ENCODE data around the gene STXBP5. TPM values are rescaled to one million over a fixed set of nuclear protein-coding genes. Genes with fewer than 3 reads are reported as not detected.

The STXBP5 gene
- total RNA-seq, 2 experiments from 2014 or later = 21.0 to 22.5 TPM

DNA sequence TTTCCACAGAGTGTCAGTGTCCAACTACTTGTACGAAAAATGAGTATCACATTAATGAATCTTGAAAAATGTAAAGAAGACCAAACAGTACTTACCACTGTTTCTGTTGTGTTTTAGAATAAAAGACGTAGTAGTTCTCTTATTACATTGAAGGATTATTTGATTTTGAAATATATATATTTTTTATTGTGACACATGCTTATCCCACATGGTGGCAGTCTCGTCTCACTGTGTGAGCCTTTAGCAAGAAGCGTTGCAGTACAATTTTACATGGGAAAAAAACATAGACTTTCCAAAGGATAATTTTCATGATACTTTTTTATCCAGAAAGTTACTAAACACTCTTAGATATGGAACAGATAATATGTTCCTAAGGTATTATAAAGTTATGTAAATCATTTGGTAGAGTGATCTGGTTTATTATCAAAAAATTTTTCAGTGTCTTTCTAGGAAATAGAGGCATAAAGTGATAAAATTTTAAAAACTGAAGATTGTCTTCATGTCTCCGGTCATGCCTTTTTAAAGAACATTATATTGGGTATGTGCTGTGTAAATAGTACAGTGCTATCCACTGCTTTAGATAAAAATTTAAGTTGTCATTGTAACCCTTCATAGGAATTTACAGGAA, 186.8 kb downstream of the STXBP5 start:
- DNase-seq = no peak
- Histone ChIP-seq H3K9me3 (ENCODE audit: control insufficient read depth in 1 of 2, insufficient read depth in 1 of 2, low read length in 2 of 2) (no peaks in the 10 kb centered on the region), H3K4me1 (ENCODE audit: insufficient read depth, low read length) (no peaks in the 10 kb centered on the region), H3K36me3 (ENCODE audit: insufficient read depth, low read length) (no peaks in the 10 kb centered on the region), H3K4me3 (ENCODE audit: low read length) (no peak overlapping the region), H3K27ac (ENCODE audit: low read depth in 1 of 2, low read length in 2 of 2) (no peak overlapping the region), H3K27me3 (ENCODE audit: control insufficient read depth in 1 of 2, insufficient read depth in 2 of 2, low read length in 2 of 2) (no peaks in the 10 kb centered on the region)
- intact Hi-C loops (cut with DNase I, micrococcal nuclease) = loop anchor here in 1 of 2 experiments (2.0 kb wide), 1 partner anchor 776 kb away; no protein-coding TSS in a partner anchor
- ChIA-PET CTCF (no interaction called here), POLR2A (interaction anchor here (0.6 kb wide), 1 partner anchor 9 kb away, joined by 3 read pairs; no protein-coding TSS in a partner anchor)
- H3K4me1 Mint-ChIP-seq (ENCODE audit: low read depth) = peaks cover 4% of the 10 kb centered on the region
- no peak for ATAC-seq (ENCODE audit: poor library complexity)
- no peaks in the 10 kb centered on the region for H3K27me3 Mint-ChIP-seq
- H3K36me3 Mint-ChIP-seq (ENCODE audit: low read depth) = peaks cover 7% of the 10 kb centered on the region
- no peak overlapping the region for H3K27ac Mint-ChIP-seq
- TF ChIP-seq, protein P1, sequence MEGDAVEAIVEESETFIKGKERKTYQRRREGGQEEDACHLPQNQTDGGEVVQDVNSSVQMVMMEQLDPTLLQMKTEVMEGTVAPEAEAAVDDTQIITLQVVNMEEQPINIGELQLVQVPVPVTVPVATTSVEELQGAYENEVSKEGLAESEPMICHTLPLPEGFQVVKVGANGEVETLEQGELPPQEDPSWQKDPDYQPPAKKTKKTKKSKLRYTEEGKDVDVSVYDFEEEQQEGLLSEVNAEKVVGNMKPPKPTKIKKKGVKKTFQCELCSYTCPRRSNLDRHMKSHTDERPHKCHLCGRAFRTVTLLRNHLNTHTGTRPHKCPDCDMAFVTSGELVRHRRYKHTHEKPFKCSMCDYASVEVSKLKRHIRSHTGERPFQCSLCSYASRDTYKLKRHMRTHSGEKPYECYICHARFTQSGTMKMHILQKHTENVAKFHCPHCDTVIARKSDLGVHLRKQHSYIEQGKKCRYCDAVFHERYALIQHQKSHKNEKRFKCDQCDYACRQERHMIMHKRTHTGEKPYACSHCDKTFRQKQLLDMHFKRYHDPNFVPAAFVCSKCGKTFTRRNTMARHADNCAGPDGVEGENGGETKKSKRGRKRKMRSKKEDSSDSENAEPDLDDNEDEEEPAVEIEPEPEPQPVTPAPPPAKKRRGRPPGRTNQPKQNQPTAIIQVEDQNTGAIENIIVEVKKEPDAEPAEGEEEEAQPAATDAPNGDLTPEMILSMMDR (IDR thresholded peaks at IDR 0.05) = no peak
- no peaks in the 10 kb centered on the region for H3K9me3 Mint-ChIP-seq
- H3K4me3 Mint-ChIP-seq = no peak overlapping the region

DNA sequence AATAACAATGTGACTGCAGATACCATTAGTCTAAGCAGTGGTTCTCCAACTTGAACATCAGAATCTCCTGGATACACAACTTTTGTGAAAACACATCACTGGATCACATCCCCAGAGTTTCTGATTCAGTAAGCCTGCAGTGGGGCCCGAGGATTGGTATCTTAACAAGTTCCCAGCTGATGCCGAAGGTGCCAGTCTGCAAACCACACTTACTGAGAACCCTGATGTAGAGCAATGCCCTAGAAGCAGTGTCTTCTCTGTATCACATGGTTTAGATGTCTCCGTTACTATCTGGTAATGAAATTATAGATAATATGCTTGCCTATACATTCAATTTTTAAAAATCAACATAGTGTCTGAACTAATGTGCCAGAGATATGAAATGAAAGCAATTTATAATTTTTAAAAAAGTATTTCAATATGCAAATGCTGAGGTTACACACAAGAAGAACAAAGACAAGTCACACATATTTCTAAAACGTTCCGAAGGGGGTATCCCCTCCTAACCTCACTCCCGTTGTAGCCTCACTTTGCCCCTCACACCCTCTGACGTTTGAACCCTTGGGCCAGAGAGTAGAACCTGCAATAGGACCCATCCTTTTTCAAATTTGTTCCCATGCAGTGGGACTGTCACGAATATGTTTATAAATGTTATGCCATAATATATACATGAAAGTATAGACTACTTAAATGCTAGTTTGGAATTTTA, 188.9 kb downstream of the STXBP5 start:
- H3K4me1 Mint-ChIP-seq (ENCODE audit: low read depth) = peaks cover 4% of the 10 kb centered on the region
- POLR2A ChIA-PET = no interaction called here
- no peaks in the 10 kb centered on the region for H3K27me3 ChIP-seq (ENCODE audit: control insufficient read depth in 1 of 2, insufficient read depth in 2 of 2, low read length in 2 of 2)
- no peak overlapping the region for H3K4me3 ChIP-seq (ENCODE audit: low read length)
- no peak overlapping the region for H3K4me3 Mint-ChIP-seq
- intact Hi-C loops (cut with DNase I, micrococcal nuclease) = no loop called here
- H3K9me3 Mint-ChIP-seq = no peaks in the 10 kb centered on the region
- H3K27ac Mint-ChIP-seq = no peak overlapping the region
- H3K4me1 ChIP-seq (ENCODE audit: insufficient read depth, low read length) = no peaks in the 10 kb centered on the region
- CTCF ChIA-PET = no interaction called here
- no peaks in the 10 kb centered on the region for H3K36me3 ChIP-seq (ENCODE audit: insufficient read depth, low read length)
- no peak overlapping the region for H3K27ac ChIP-seq (ENCODE audit: low read depth in 1 of 2, low read length in 2 of 2)
- TF ChIP-seq, protein P1 (IDR thresholded peaks at IDR 0.05) = no peak
- H3K9me3 ChIP-seq (ENCODE audit: control insufficient read depth in 1 of 2, insufficient read depth in 1 of 2, low read length in 2 of 2) = no peaks in the 10 kb centered on the region
- DNase-seq (no peak), ATAC-seq (ENCODE audit: poor library complexity) (no peak)
- H3K36me3 Mint-ChIP-seq (ENCODE audit: low read depth) = no peaks in the 10 kb centered on the region
- H3K27me3 Mint-ChIP-seq = no peaks in the 10 kb centered on the region

DNA sequence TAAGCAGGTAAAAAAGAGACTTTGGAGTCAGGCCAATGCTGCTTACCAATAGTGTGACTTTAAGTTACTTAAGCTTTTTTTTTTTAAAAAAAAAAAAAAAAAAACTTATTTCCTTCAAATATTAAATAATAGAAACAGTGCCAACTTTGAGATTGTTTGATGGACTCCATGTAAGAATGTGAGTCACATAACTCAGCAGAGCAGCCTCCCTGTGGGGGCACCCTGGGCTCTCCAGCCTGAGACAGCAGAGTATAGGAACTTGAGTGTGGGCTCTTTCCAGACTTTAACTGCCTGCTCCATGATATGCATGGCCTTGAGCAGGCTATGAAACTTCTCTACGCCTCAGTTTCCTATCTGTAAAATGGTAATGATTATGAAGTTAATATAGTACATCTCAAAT, 190.9 kb downstream of the STXBP5 start:
- H3K27ac ChIP-seq (ENCODE audit: low read depth in 1 of 2, low read length in 2 of 2) = no peak overlapping the region
- ATAC-seq (ENCODE audit: poor library complexity) (no peak), DNase-seq (no peak)
- Mint-ChIP-seq H3K27me3 (no peaks in the 10 kb centered on the region), H3K4me1 (ENCODE audit: low read depth) (peaks cover 4% of the 10 kb centered on the region), H3K4me3 (no peak overlapping the region), H3K9me3 (no peaks in the 10 kb centered on the region), H3K27ac (no peak overlapping the region), H3K36me3 (ENCODE audit: low read depth) (no peaks in the 10 kb centered on the region)
- H3K27me3 ChIP-seq (ENCODE audit: control insufficient read depth in 1 of 2, insufficient read depth in 2 of 2, low read length in 2 of 2) = no peaks in the 10 kb centered on the region
- H3K4me1 ChIP-seq (ENCODE audit: insufficient read depth, low read length) = no peaks in the 10 kb centered on the region
- TF ChIP-seq, protein P1 (IDR thresholded peaks at IDR 0.05) = no peak
- no peaks in the 10 kb centered on the region for H3K9me3 ChIP-seq (ENCODE audit: control insufficient read depth in 1 of 2, insufficient read depth in 1 of 2, low read length in 2 of 2)
- ChIA-PET POLR2A (no interaction called here), CTCF (no interaction called here)
- intact Hi-C loops (cut with DNase I, micrococcal nuclease) = no loop called here
- H3K36me3 ChIP-seq (ENCODE audit: insufficient read depth, low read length) = no peaks in the 10 kb centered on the region
- H3K4me3 ChIP-seq (ENCODE audit: low read length) = no peak overlapping the region
